Activated naive CD8-positive, alpha-beta T cell (primary cell): ENCODE measurements around the gene GPM6B.

Experiments
- H3K27ac Mint-ChIP-seq: one replicate; pipeline ENCODE4 v1.8.0; 2021; ENCODE audit warnings: mixed read lengths
- H3K27me3 Mint-ChIP-seq: one replicate; pipeline ENCODE4 v1.8.0; 2021; ENCODE audit warnings: mixed read lengths
- H3K36me3 Mint-ChIP-seq: one replicate; pipeline ENCODE4 v1.8.0; 2021; ENCODE audit warnings: mixed read lengths
- H3K4me1 Mint-ChIP-seq: one replicate; pipeline ENCODE4 v1.8.0; 2021; ENCODE audit warnings: low read depth, mixed read lengths
- H3K4me3 Mint-ChIP-seq: one replicate; pipeline ENCODE4 v1.8.0; 2021; ENCODE audit warnings: mild to moderate bottlenecking, mixed read lengths
- H3K9me3 Mint-ChIP-seq: one replicate; pipeline ENCODE4 v1.8.0; 2021; ENCODE audit warnings: low read depth, mixed read lengths

GPM6B gene

DNA sequence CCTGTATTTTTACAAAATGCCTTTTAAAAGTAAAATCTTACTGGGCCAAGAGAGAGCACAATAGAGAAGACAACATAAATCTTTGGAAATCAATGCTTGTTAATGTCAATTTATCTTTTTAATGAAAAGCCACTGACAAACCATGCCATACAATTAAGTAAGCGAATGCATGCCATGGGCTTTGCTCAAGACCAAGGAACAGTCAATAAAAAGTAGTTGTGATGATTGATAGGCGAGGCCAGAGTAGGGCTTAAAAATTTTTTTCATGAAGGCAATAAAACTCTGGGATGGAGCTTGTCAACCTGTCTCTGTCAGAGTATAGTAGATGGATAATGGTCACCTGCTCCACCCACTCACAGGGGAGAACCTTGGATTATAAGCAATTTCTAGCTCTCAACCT, 17.5 kb upstream of the GPM6B start:
- no peak overlapping the region for H3K27ac Mint-ChIP-seq
- no peaks in the 10 kb centered on the region for H3K36me3 Mint-ChIP-seq
- no peaks in the 10 kb centered on the region for H3K4me1 Mint-ChIP-seq
- no peaks in the 10 kb centered on the region for H3K27me3 Mint-ChIP-seq
- no peak overlapping the region for H3K4me3 Mint-ChIP-seq
- no peaks in the 10 kb centered on the region for H3K9me3 Mint-ChIP-seq

DNA sequence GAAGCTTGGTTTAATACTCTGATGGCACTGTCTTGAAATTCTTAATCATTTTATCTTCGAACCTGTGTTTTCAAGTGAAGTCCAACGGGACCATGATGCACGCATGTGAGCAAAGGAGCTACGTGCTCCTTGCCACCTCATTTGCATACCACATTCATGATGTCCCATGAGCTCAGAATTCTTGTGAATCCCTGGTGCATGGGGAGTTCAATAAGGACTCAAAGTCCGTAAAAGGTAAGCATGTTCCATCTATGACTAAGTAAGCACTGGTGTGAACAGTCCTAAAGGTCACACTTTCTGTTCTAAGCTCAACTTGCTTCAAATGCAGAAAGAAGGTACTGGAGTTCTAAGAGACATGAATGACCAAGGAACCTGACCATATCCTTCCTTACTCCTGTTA, 13.1 kb upstream of the GPM6B start:
- no peak overlapping the region for H3K4me3 Mint-ChIP-seq
- no peaks in the 10 kb centered on the region for H3K4me1 Mint-ChIP-seq

DNA sequence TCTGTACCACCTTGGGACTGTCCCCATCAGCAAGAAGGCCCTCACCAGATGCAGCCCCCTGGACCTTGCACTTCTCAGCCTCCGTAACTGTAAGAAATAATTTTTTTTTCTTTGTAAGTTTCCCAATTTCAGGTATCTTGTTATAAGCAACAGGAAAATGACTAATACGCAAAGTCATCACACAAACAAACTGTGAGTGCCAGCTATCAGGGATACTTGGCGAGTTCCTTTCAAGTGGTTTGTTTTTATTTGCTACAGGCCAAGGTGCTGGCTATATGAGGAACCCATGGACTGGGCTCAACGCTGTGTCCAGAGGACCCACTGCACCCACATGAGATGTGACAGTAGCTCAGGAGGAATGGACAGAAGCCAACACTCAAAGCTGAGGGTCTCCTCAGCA, 11.5 kb upstream of the GPM6B start:
- no peaks in the 10 kb centered on the region for H3K36me3 Mint-ChIP-seq
- no peak overlapping the region for H3K4me3 Mint-ChIP-seq
- no peak overlapping the region for H3K27ac Mint-ChIP-seq
- no peaks in the 10 kb centered on the region for H3K27me3 Mint-ChIP-seq
- no peaks in the 10 kb centered on the region for H3K4me1 Mint-ChIP-seq
- no peaks in the 10 kb centered on the region for H3K9me3 Mint-ChIP-seq

More for the DNA sequence above, 13.1 kb upstream of the GPM6B start:
- no peaks in the 10 kb centered on the region for H3K27me3 Mint-ChIP-seq
- H3K9me3 Mint-ChIP-seq: no peaks in the 10 kb centered on the region
- no peaks in the 10 kb centered on the region for H3K36me3 Mint-ChIP-seq
- H3K27ac Mint-ChIP-seq: no peak overlapping the region

GRCh38 chrX:13827298-13828090, 10.6 kb upstream of the GPM6B start:
- no peaks in the 10 kb centered on the region for H3K9me3 Mint-ChIP-seq
- H3K4me1 Mint-ChIP-seq: no peaks in the 10 kb centered on the region
- no peak overlapping the region for H3K27ac Mint-ChIP-seq
- H3K36me3 Mint-ChIP-seq: no peaks in the 10 kb centered on the region
- H3K27me3 Mint-ChIP-seq: no peaks in the 10 kb centered on the region
- H3K4me3 Mint-ChIP-seq: no peak overlapping the region

DNA sequence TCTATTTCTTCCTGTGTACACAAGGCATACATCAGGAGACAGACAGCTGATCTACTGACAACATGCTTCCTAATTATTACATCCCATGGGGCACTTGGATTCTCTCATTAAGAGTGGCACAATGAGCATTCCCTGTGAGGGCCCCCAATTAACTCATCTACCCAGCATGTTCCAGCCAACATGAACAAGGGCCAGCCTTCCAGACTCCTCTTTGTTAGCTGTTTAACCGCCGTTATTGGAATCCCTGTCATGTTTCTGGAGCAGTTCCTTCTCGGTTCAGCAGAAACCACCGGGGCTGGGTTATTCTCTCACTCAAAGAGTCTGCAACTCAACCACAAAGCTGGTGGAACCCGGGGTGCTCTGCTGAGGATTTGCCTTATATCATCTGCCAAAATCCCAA, 9.9 kb upstream of the GPM6B start:
- H3K27me3 Mint-ChIP-seq: no peaks in the 10 kb centered on the region
- H3K4me1 Mint-ChIP-seq: no peaks in the 10 kb centered on the region
- no peaks in the 10 kb centered on the region for H3K9me3 Mint-ChIP-seq
- no peak overlapping the region for H3K27ac Mint-ChIP-seq
- no peak overlapping the region for H3K4me3 Mint-ChIP-seq
- no peaks in the 10 kb centered on the region for H3K36me3 Mint-ChIP-seq

- Mint-ChIP-seq H3K27ac (no peak overlapping the region), H3K9me3 (no peaks in the 10 kb centered on the region), H3K36me3 (no peaks in the 10 kb centered on the region), H3K27me3 (no peaks in the 10 kb centered on the region), H3K4me3 (no peak overlapping the region), H3K4me1 (no peaks in the 10 kb centered on the region)
Measured at GRCh38 chrX:13825178-13825762, 8.4 kb upstream of the GPM6B start.

- no peak overlapping the region for H3K27ac Mint-ChIP-seq
- no peaks in the 10 kb centered on the region for H3K4me1 Mint-ChIP-seq
- no peaks in the 10 kb centered on the region for H3K9me3 Mint-ChIP-seq
- no peaks in the 10 kb centered on the region for H3K36me3 Mint-ChIP-seq
- no peak overlapping the region for H3K4me3 Mint-ChIP-seq
- no peaks in the 10 kb centered on the region for H3K27me3 Mint-ChIP-seq
Measured at GRCh38 chrX:13824746-13825145, 7.9 kb upstream of the GPM6B start.

DNA sequence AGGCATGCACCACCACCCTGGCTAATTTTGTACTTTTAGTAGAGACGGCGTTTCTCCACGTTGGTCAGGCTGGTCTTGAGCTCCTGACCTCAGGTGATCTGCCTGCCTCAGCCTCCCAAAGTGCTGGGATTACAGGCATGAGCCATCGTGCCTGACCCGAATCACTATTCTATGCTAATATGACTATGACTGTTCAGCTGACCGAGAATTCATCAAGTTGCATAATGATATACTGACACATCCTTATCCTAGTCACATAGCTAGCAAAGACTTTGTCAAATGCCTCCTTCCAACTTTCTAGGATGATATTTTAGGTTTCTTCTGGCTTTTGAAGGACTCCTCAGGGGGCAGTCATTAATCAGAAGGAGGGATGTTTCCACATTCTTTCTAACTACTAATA, 4.8 kb upstream of the GPM6B start:
- no peaks in the 10 kb centered on the region for H3K36me3 Mint-ChIP-seq

GRCh38 chrX:13816176-13816575, 717 bp downstream of the GPM6B start:
- peaks cover 5% of the 10 kb centered on the region for H3K27me3 Mint-ChIP-seq

More for the DNA sequence above, 4.8 kb upstream of the GPM6B start:
- Mint-ChIP-seq H3K27me3 (peaks cover 4% of the 10 kb centered on the region), H3K27ac (no peak overlapping the region), H3K4me1 (no peaks in the 10 kb centered on the region), H3K4me3 (no peak overlapping the region), H3K9me3 (no peaks in the 10 kb centered on the region)

DNA sequence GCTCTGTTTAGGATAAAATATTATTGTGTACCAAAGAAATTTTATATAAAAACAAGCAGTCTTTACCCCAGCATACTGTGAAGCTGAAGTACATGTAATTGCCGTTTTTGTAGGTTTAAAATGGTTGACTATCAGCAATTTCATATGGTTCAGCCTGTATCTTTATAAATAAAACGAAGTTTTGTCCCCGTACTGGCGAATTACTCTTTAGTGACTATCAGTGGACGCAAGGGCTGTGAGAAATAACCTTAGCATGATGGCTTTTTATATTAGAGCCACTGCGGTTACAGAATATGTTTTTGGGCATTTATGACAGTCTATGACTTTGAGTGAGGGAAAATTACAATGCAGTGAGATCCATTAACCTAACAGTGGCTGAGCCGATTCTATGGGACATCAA, 1.2 kb downstream of the GPM6B start:
- Mint-ChIP-seq H3K36me3 (no peaks in the 10 kb centered on the region), H3K4me3 (no peak overlapping the region), H3K27ac (no peak overlapping the region), H3K9me3 (no peaks in the 10 kb centered on the region), H3K27me3 (peaks cover 5% of the 10 kb centered on the region), H3K4me1 (no peaks in the 10 kb centered on the region)

More at GRCh38 chrX:13816176-13816575, 717 bp downstream of the GPM6B start:
- Mint-ChIP-seq H3K27ac (no peak overlapping the region), H3K4me1 (no peaks in the 10 kb centered on the region), H3K9me3 (no peaks in the 10 kb centered on the region), H3K4me3 (no peak overlapping the region), H3K36me3 (no peaks in the 10 kb centered on the region)

DNA sequence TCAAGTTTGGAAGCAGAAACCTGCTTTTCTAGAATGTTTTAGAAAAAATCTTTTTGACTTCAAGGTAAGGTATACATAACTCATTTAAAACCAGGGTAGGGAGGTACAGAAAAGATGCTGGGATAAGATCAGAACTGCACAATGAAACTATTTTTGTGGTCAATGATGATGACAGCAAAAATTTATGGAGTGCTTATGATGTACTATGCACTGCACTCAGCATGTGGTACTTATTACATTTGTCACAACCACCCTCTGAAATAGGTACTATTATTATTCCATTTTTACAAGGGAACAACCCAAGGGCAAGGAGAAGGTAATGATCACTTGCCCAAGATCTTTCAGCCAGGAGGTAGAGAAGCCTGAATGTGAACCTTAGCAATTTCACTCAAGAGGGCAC, 8.0 kb downstream of the GPM6B start:
- Mint-ChIP-seq H3K4me3 (no peak overlapping the region), H3K27ac (no peak overlapping the region), H3K4me1 (no peaks in the 10 kb centered on the region), H3K36me3 (no peaks in the 10 kb centered on the region), H3K9me3 (no peaks in the 10 kb centered on the region), H3K27me3 (peaks cover 7% of the 10 kb centered on the region)

DNA sequence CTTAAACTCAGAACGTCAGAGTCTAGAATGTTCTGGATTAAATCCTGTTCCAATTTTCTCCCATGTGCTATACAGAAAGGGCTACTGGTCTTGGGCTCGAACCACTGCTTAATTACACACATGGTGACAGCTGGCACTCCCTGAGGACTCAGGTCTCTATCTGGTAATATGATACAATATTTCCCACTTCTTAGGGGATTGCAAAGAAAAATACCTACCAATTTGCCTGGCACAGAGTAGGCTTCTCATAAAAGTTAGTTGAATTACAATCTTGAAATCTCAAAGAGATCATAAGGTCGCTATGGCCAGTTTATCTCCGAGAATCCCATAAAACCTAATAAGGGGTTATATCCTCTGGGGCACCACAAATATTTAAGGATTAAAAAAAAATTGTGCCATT, 8.6 kb downstream of the GPM6B start:
- H3K4me3 Mint-ChIP-seq: no peak overlapping the region
- H3K4me1 Mint-ChIP-seq: no peaks in the 10 kb centered on the region
- H3K9me3 Mint-ChIP-seq: no peaks in the 10 kb centered on the region
- H3K36me3 Mint-ChIP-seq: no peaks in the 10 kb centered on the region
- H3K27me3 Mint-ChIP-seq: peaks cover 7% of the 10 kb centered on the region
- H3K27ac Mint-ChIP-seq: no peak overlapping the region

DNA sequence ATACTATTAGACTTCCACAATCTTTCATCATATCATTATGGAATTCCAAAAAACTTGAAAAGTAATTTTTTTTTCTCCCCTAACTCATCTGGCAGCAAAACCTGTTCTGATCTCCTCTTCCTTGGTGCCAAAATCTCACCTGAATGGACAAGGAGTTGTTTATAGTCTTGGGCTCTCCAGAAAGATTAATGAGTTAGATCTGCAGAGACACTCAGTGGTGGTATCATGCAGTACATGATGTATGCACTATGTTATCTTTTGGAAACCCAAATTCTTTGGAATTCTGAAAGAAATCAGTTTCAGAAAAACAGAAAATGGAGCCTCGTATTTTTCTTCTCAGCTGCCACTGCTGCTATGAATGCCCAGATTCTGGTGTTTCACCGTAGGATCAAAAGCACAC, 11.7 kb downstream of the GPM6B start:
- H3K27me3 Mint-ChIP-seq: peaks cover 6% of the 10 kb centered on the region

DNA sequence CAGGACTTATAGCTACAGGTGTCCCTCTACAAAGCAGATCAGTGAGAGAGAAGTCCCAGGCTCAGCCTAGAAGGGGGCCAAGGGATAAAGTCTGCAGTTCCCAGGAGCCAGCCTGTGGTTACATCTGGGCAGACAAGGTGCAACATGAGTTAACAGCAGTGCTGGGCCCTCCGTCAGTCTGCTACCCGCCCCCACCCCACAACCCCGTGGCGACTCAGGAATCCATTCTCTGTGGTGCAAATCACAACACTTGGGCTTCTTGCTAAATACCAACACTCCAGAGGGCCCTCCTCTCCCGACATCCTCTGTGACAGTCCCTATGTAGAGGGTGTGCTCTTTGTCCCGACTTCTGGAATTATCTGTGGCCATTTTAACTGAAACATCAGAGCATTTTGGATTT, 13.8 kb downstream of the GPM6B start:
- Mint-ChIP-seq H3K4me3 (no peak overlapping the region), H3K36me3 (no peaks in the 10 kb centered on the region), H3K9me3 (no peaks in the 10 kb centered on the region)

More for the DNA sequence above, 11.7 kb downstream of the GPM6B start:
- no peak overlapping the region for H3K27ac Mint-ChIP-seq
- no peaks in the 10 kb centered on the region for H3K9me3 Mint-ChIP-seq
- no peaks in the 10 kb centered on the region for H3K36me3 Mint-ChIP-seq
- no peak overlapping the region for H3K4me3 Mint-ChIP-seq
- H3K4me1 Mint-ChIP-seq: no peaks in the 10 kb centered on the region

GRCh38 chrX:13798184-13798583, 18.7 kb downstream of the GPM6B start:
- Mint-ChIP-seq H3K27me3 (no peaks in the 10 kb centered on the region), H3K9me3 (no peaks in the 10 kb centered on the region), H3K4me1 (no peaks in the 10 kb centered on the region), H3K36me3 (no peaks in the 10 kb centered on the region), H3K4me3 (no peak overlapping the region), H3K27ac (no peak overlapping the region)

More for the DNA sequence above, 13.8 kb downstream of the GPM6B start:
- Mint-ChIP-seq H3K27me3 (peaks cover 6% of the 10 kb centered on the region), H3K27ac (no peak overlapping the region), H3K4me1 (no peaks in the 10 kb centered on the region)

- no peaks in the 10 kb centered on the region for H3K4me1 Mint-ChIP-seq
- no peaks in the 10 kb centered on the region for H3K9me3 Mint-ChIP-seq
- H3K36me3 Mint-ChIP-seq: no peaks in the 10 kb centered on the region
- H3K27me3 Mint-ChIP-seq: no peaks in the 10 kb centered on the region
- H3K27ac Mint-ChIP-seq: no peak overlapping the region
- H3K4me3 Mint-ChIP-seq: no peak overlapping the region
Measured at GRCh38 chrX:13797512-13797911, 19.4 kb downstream of the GPM6B start.
